HEK293 (cell line): Measurements from ENCODE around the gene ARHGEF12.

Experiments used
- FEZF1 ChIP-seq: fragments of 450-650 bp; formaldehyde crosslinking; IDR thresholded peaks from 2 replicates; pipeline ENCODE4 v1.5.1; 2016; ENCODE audit warnings: missing biosample characterization, missing genetic modification characterization
- SP2 ChIP-seq: fragments of 450-650 bp; formaldehyde crosslinking; IDR thresholded peaks from 2 replicates; pipeline ENCODE4 v1.5.1; 2016; ENCODE audit warnings: missing biosample characterization, missing genetic modification characterization
- ZBTB17 ChIP-seq: fragments of 450-650 bp; formaldehyde crosslinking; IDR thresholded peaks from 2 replicates; pipeline ENCODE4 v1.5.1; 2016; ENCODE audit warnings: missing biosample characterization, missing genetic modification characterization
- ZBTB20 ChIP-seq: fragments of 450-650 bp; formaldehyde crosslinking; IDR thresholded peaks from 2 replicates; pipeline ENCODE4 v1.5.1; 2016; ENCODE audit warnings: missing biosample characterization, missing genetic modification characterization
- ZBTB7A ChIP-seq: fragments of 450-650 bp; formaldehyde crosslinking; IDR thresholded peaks from 2 replicates; pipeline ENCODE4 v1.5.1; 2016; ENCODE audit warnings: low read depth, missing biosample characterization, missing genetic modification characterization
- ZNF146 ChIP-seq: fragments of 450-650 bp; formaldehyde crosslinking; IDR thresholded peaks from 2 replicates; pipeline ENCODE4 v1.5.1; 2016; ENCODE audit warnings: missing biosample characterization, missing genetic modification characterization
- ZNF23 ChIP-seq: fragments of 450-650 bp; formaldehyde crosslinking; IDR thresholded peaks from 2 replicates; pipeline ENCODE4 v1.5.1; 2016; ENCODE audit warnings: missing biosample characterization, missing genetic modification characterization, borderline replicate concordance
- TF ChIP-seq, protein P1 (sequence below): fragments of 450-650 bp; formaldehyde crosslinking; IDR thresholded peaks from 2 replicates; pipeline ENCODE4 v1.5.1; 2016; ENCODE audit warnings: missing biosample characterization, missing genetic modification characterization, low read depth
- TF ChIP-seq, protein P2 (sequence below): fragments of 450-650 bp; formaldehyde crosslinking; IDR thresholded peaks from 2 replicates; pipeline ENCODE4 v1.5.1; 2016; ENCODE audit warnings: missing biosample characterization, missing genetic modification characterization

DNA sequence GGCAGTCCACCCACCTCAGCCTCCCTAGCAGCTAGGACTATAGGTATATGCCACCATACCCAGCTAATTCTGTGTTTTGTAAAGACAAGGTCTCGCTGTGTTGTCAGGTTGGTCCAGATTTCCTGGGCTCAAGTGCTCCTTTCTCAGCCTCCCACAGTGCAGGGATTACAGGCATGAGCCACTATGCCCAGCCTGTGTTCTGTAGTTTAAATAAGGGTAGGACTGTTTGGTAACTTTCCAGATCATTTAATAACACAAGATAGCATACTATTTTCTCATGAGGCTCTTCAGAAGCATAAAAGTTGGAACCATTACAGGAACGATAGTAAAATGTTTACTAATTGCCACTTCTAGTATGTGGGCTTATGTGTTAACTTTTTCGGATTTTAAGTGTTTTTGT, 137.3 kb downstream of the ARHGEF12 start:
- TF ChIP-seq ZBTB20 (tag by site-specific recombination) = no peak
- TF ChIP-seq, protein P1, sequence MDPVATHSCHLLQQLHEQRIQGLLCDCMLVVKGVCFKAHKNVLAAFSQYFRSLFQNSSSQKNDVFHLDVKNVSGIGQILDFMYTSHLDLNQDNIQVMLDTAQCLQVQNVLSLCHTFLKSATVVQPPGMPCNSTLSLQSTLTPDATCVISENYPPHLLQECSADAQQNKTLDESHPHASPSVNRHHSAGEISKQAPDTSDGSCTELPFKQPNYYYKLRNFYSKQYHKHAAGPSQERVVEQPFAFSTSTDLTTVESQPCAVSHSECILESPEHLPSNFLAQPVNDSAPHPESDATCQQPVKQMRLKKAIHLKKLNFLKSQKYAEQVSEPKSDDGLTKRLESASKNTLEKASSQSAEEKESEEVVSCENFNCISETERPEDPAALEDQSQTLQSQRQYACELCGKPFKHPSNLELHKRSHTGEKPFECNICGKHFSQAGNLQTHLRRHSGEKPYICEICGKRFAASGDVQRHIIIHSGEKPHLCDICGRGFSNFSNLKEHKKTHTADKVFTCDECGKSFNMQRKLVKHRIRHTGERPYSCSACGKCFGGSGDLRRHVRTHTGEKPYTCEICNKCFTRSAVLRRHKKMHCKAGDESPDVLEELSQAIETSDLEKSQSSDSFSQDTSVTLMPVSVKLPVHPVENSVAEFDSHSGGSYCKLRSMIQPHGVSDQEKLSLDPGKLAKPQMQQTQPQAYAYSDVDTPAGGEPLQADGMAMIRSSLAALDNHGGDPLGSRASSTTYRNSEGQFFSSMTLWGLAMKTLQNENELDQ (tag by site-specific recombination) = no peak
- no peak for TF ChIP-seq ZBTB17 (tag by site-specific recombination)
- TF ChIP-seq ZNF23 (tag by site-specific recombination) = no peak
- no peak for TF ChIP-seq SP2 (tag by site-specific recombination)
- TF ChIP-seq ZBTB7A (tag by site-specific recombination) = no peak
- TF ChIP-seq, protein P2, sequence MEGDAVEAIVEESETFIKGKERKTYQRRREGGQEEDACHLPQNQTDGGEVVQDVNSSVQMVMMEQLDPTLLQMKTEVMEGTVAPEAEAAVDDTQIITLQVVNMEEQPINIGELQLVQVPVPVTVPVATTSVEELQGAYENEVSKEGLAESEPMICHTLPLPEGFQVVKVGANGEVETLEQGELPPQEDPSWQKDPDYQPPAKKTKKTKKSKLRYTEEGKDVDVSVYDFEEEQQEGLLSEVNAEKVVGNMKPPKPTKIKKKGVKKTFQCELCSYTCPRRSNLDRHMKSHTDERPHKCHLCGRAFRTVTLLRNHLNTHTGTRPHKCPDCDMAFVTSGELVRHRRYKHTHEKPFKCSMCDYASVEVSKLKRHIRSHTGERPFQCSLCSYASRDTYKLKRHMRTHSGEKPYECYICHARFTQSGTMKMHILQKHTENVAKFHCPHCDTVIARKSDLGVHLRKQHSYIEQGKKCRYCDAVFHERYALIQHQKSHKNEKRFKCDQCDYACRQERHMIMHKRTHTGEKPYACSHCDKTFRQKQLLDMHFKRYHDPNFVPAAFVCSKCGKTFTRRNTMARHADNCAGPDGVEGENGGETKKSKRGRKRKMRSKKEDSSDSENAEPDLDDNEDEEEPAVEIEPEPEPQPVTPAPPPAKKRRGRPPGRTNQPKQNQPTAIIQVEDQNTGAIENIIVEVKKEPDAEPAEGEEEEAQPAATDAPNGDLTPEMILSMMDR (tag by site-specific recombination) = no peak
- TF ChIP-seq FEZF1 (tag by site-specific recombination) = no peak
- no peak for TF ChIP-seq ZNF146 (tag by site-specific recombination)
